ENCODE data around the gene SGMS1. TPM values are rescaled to one million over a fixed set of nuclear protein-coding genes. Genes with fewer than 3 reads are reported as not detected.

Gene SGMS1
- total and polyA plus RNA-seq, 4 donors, result 15.8 to 142 (median 41.3) TPM

DNA sequence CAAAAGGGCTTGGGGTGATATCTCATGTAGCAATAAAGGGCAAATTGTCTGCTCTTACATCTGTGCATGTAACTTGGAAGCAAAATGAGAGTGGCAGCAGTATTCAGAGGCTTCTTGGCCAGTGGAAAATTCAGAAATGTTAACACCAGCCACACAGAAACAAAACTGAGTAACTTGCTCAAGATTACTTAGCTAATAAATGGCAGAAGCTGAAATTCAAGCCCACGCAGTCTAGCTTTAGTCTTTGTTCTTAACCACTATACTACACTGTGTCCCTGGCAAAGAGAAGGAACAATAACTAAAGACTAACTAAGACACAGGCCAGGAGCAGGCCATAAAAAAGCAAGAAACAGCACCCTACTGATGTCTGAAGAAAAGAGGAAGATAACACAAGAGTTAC is 186.5 kb downstream of the SGMS1 start:
- no peak for DNase-seq
- 78 to 97% methylated on average over 1 of the region's 1 CpG for WGBS, 2 donors
- TF ChIP-seq, protein P1, sequence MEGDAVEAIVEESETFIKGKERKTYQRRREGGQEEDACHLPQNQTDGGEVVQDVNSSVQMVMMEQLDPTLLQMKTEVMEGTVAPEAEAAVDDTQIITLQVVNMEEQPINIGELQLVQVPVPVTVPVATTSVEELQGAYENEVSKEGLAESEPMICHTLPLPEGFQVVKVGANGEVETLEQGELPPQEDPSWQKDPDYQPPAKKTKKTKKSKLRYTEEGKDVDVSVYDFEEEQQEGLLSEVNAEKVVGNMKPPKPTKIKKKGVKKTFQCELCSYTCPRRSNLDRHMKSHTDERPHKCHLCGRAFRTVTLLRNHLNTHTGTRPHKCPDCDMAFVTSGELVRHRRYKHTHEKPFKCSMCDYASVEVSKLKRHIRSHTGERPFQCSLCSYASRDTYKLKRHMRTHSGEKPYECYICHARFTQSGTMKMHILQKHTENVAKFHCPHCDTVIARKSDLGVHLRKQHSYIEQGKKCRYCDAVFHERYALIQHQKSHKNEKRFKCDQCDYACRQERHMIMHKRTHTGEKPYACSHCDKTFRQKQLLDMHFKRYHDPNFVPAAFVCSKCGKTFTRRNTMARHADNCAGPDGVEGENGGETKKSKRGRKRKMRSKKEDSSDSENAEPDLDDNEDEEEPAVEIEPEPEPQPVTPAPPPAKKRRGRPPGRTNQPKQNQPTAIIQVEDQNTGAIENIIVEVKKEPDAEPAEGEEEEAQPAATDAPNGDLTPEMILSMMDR (IDR thresholded peaks at IDR 0.05; ENCODE audit: control extremely low read depth, extremely low read depth), result no peak
- no peak for ATAC-seq (ENCODE audit: insufficient read depth, low FRiP score)
- Histone ChIP-seq H3K9me3 (ENCODE audit: control insufficient read depth in 4 of 4, insufficient read depth in 3 of 4, low read length in 3 of 4) (no peaks in the 10 kb centered on the region), H3K27ac (ENCODE audit: low read depth in 1 of 2, low read length in 1 of 2) (no peak overlapping the region), H3K27me3 (ENCODE audit: control insufficient read depth in 3 of 3, insufficient read depth in 3 of 3, low read length in 2 of 3) (no peaks in the 10 kb centered on the region), H3K36me3 (ENCODE audit: control insufficient read depth in 4 of 4, insufficient read depth in 4 of 4, low read length in 4 of 4) (no peaks in the 10 kb centered on the region), H3K4me3 (no peak overlapping the region), H3K4me1 (ENCODE audit: control insufficient read depth in 5 of 5, insufficient read depth in 5 of 5, low read length in 5 of 5) (peaks cover 0 to 3% (median 0%) of the 10 kb centered on the region in 5 donors), H3K9ac (ENCODE audit: insufficient read depth in 1 of 2, low read length in 2 of 2) (no peak overlapping the region)

DNA sequence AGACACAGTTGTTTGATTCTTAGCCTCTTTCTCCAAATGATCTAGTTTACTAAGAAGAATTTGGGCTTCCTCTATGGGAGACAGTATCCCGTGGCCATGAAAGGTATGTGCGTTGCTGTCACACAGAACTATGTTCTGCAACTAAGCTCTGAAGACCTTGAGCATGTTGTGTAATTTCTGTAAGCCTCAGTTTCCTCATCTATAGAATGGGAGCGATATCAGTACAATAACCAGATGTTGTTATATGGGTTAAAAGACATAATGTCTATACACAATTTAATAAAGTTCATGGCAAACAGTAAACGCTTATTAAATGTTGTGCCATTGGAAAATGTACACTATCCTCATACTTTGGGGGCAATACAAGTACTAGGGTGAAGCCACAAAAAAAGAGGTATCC is 187.0 kb downstream of the SGMS1 start:
- 95 to 97% methylated on average over 4 of the region's 4 CpGs for WGBS, 2 donors
- Histone ChIP-seq H3K4me1 (ENCODE audit: control insufficient read depth in 5 of 5, insufficient read depth in 5 of 5, low read length in 5 of 5) (peaks cover 0 to 3% (median 0%) of the 10 kb centered on the region in 5 donors), H3K36me3 (ENCODE audit: control insufficient read depth in 4 of 4, insufficient read depth in 4 of 4, low read length in 4 of 4) (no peaks in the 10 kb centered on the region), H3K4me3 (no peak overlapping the region), H3K27me3 (ENCODE audit: control insufficient read depth in 3 of 3, insufficient read depth in 3 of 3, low read length in 2 of 3) (no peaks in the 10 kb centered on the region), H3K9me3 (ENCODE audit: control insufficient read depth in 4 of 4, insufficient read depth in 3 of 4, low read length in 3 of 4) (no peaks in the 10 kb centered on the region), H3K27ac (ENCODE audit: low read depth in 1 of 2, low read length in 1 of 2) (no peak overlapping the region), H3K9ac (ENCODE audit: insufficient read depth in 1 of 2, low read length in 2 of 2) (no peak overlapping the region)
- TF ChIP-seq, protein P1 (IDR thresholded peaks at IDR 0.05; ENCODE audit: control extremely low read depth, extremely low read depth), result no peak
- ATAC-seq (ENCODE audit: insufficient read depth, low FRiP score) (no peak), DNase-seq (no peak)

DNA sequence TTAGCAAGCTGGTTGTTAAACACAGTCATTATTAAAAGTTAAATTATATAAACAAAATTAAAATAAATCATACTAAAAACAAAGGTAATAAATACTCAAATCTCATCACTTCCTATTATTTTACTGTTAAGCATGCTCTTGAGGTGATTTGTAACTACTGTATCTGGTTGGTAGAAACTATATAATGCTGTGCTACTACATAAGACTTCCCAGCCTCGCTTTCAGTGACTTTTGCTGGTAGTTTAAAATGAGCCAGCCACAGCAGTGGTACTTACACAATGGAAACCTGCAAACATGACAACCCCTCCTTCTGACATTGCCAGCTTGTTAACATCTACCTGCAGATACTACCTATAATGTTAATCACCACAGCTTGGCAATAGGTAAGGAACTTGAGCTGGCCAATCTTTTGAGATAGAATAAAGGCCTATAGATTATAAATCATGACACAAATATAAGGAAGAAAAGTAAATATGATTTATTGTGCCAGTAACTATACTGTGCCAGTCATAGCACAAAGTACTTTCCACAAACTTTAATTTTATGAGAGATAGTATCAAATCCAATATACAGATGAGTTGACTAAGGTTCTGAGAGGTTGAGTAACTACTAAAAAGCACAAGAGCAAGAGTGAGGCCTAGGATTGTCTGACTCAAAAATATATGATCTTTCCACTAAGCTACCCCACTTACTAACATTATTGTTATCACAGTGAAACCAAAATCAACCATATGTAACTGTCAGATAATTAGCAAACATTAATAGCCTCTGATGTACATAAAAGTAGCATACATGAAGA is 191.3 kb downstream of the SGMS1 start:
- DNase-seq, result no peak
- Histone ChIP-seq H3K4me1 (ENCODE audit: control insufficient read depth in 5 of 5, insufficient read depth in 5 of 5, low read length in 5 of 5) (peaks cover 0 to 6% (median 0%) of the 10 kb centered on the region in 5 donors), H3K9ac (ENCODE audit: insufficient read depth in 1 of 2, low read length in 2 of 2) (no peak overlapping the region), H3K9me3 (ENCODE audit: control insufficient read depth in 4 of 4, insufficient read depth in 3 of 4, low read length in 3 of 4) (no peaks in the 10 kb centered on the region), H3K4me3 (no peak overlapping the region), H3K36me3 (ENCODE audit: control insufficient read depth in 4 of 4, insufficient read depth in 4 of 4, low read length in 4 of 4) (peaks cover 0 to 3% (median under 1%) of the 10 kb centered on the region in 4 donors), H3K27me3 (ENCODE audit: control insufficient read depth in 3 of 3, insufficient read depth in 3 of 3, low read length in 2 of 3) (no peaks in the 10 kb centered on the region), H3K27ac (ENCODE audit: low read depth in 1 of 2, low read length in 1 of 2) (no peak overlapping the region)
- TF ChIP-seq, protein P1 (IDR thresholded peaks at IDR 0.05; ENCODE audit: control extremely low read depth, extremely low read depth), result no peak
- no peak for ATAC-seq (ENCODE audit: insufficient read depth, low FRiP score)
- WGBS, 2 donors, result 87 to 100% methylated on average over 1 of the region's 1 CpG

Data from lung (tissue), 12 donors.